ENCODE results near the gene SLCO2B1.

SLCO2B1 gene

GRCh38 chr11:75149766-75150465 is 991 bp upstream of the SLCO2B1 start:
- H3K36me3 ChIP-seq (ENCODE audit: insufficient read depth, low read length): no peaks in the 10 kb centered on the region
- no peaks in the 10 kb centered on the region for H3K4me1 ChIP-seq (ENCODE audit: insufficient read depth, low read length)
- no peaks in the 10 kb centered on the region for H3K9me3 ChIP-seq (ENCODE audit: control insufficient read depth, insufficient read depth, low read length)
- no peak overlapping the region for H3K9ac ChIP-seq (ENCODE audit: low read depth, low read length)

DNA sequence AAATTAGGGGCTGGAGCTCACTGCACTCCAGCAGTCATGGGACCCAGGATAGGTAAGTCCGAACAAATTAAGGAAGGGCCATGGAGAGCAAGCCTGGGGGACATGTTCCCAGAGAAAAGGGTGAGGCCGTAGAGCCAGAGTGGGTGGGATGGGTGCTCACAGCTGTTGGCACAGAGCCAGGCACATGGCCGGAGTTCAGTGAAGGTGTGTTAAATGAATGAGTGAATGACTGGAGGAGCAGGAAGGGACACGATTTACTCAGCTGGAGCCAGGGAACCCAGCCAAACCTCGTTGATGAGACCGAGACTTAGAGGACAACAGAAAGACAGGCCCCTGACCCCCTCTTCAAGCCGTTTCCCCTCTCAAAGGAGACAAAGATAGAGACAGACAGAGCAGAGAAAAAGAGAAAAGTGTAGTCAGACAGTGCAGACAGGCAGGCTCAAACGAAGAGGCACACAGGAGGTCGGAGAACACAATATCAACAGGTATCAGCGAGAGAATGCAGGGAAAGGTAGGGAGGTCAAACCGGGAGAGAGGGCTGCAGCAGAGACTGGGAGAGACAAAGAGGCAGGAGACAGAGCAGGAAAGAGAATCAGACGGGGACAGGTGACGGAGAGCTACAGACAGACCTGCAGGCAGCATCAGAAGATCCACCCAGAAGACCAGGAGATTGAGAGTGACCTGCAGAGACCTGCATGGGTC is 590 bp downstream of the SLCO2B1 start:
- H3K9ac ChIP-seq (ENCODE audit: low read depth, low read length): no peak overlapping the region
- no peaks in the 10 kb centered on the region for H3K36me3 ChIP-seq (ENCODE audit: insufficient read depth, low read length)
- no peaks in the 10 kb centered on the region for H3K9me3 ChIP-seq (ENCODE audit: control insufficient read depth, insufficient read depth, low read length)
- no peaks in the 10 kb centered on the region for H3K4me1 ChIP-seq (ENCODE audit: insufficient read depth, low read length)

- Histone ChIP-seq H3K9ac (ENCODE audit: low read depth, low read length) (no peak overlapping the region), H3K36me3 (ENCODE audit: insufficient read depth, low read length) (no peaks in the 10 kb centered on the region), H3K4me1 (ENCODE audit: insufficient read depth, low read length) (no peaks in the 10 kb centered on the region), H3K9me3 (ENCODE audit: control insufficient read depth, insufficient read depth, low read length) (no peaks in the 10 kb centered on the region)
Observed at GRCh38 chr11:75152090-75152489, 1.2 kb downstream of the SLCO2B1 start.

DNA sequence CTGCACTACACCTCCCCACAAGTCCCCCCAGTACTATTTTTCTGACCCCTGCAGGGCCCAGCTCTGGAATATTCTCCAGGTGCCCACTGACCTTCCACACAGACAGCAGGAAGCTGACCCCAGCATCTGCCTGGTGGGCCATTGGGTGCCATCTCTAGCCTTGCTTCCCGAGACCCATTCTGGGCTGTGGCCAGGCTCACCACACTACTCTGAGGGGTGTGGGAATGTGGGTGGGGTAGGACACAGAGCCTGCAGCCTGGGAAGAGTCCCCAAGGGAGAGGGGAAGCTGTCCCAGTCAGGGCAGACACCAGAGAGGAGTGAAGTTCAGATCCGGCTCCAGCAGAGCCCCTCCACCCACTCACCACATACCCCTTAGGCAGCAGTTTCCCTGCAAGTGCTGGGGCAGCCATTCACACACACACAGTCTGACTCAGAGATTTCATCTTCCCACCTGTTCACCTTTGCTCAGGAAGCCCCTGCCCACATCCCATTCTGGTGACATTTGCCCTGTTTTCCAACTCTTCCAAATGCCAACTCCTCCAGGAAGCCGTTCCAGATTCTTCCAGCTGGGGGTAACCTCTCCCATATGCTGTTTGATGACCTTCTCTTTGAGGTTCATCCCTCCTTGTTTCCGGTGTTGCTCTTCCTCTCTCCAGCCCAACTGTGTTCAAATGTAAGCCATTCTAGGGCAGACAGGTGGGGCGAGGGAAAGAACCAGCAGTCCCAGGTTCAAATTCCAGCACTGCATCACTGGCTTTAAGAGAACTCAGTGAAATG is 1.9 kb downstream of the SLCO2B1 start:
- H3K4me1 ChIP-seq (ENCODE audit: insufficient read depth, low read length): no peaks in the 10 kb centered on the region
- H3K9me3 ChIP-seq (ENCODE audit: control insufficient read depth, insufficient read depth, low read length): no peaks in the 10 kb centered on the region
- no peak overlapping the region for H3K9ac ChIP-seq (ENCODE audit: low read depth, low read length)
- H3K36me3 ChIP-seq (ENCODE audit: insufficient read depth, low read length): no peaks in the 10 kb centered on the region

DNA sequence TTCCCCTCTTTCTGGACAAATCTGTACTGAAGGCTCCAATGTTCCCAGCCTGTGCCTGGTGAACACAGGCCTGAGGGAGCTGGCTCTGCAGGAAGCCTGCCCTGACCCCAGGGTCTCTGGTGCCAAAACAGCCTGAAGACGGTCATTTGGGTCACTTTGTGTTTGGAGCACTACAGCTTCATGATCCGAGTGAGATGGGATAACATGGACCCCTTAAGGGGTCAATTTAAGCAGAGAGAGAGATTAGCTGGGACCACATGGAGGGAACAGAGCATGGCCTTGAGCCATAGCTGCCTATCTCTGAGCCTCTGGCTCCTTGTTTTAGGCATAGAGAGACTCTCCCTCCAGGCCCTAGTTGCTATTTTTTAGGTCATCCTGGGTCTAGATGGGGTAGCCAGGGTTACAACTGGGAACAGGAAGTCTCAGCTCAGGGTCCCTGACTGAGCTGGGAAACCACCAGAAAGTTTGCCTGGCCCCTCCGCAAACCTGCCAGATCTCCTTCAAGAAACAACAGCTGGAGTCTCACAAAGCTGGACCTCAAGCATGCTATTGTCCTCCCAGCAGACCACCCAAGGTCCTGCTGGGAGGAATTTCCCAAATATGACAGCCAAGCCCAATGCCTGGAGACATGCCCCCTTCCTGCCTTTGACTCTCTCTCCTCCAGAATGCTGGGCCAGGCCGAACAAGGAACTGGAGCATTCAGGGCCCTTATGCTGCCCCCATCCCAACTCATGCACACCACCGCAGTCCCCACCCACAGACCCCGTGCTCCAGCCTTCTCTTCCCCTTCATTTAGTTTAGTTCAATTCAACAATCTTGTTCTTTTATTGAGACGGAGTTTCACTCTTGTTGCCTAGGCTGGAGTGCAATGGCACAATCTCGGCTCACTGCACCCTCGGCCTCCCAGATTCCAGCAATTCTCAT is 4.0 kb downstream of the SLCO2B1 start:
- no peaks in the 10 kb centered on the region for H3K36me3 ChIP-seq (ENCODE audit: insufficient read depth, low read length)
- H3K4me1 ChIP-seq (ENCODE audit: insufficient read depth, low read length): no peaks in the 10 kb centered on the region
- no peak overlapping the region for H3K9ac ChIP-seq (ENCODE audit: low read depth, low read length)
- no peaks in the 10 kb centered on the region for H3K9me3 ChIP-seq (ENCODE audit: control insufficient read depth, insufficient read depth, low read length)

DNA sequence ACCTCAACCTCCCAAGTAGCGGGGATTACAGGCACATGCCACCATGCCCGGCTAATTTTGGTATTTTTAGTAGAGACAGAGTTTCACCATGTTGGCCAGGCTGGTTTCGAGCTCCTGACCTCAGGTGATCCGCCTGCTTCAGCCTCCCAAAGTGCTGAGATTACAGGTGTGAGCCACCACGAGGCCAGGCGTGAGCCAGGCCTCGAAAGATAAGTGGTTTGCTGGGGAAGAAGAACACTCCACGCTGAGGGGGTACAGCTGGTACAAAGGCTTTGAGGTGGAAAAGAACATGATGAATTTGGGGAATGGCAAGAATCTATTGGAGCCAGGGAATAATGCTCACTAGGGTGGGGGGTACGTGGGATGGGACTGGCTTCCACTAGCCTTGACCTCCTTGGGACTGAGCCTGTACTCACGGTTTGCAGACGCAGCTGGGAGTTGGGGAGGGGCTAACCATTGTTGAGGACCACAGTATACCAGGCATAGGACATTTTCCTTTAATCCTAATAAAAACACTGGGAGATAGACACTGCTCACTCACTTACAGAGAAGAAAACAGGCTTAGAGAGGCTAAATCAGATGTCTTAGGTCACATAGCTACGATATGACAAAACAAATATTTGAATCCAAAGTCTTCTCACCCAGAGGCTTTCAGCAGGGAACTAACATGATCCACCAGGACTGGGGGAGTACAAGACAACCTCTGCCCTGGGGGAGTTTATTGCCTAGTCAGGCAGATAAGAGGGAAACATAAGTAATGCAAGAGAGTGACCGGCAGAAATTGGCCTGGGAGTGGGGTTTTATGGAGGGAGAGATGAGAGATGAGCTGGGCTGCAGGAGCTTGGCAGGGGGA is 4.9 kb downstream of the SLCO2B1 start:
- Histone ChIP-seq H3K9me3 (ENCODE audit: control insufficient read depth, insufficient read depth, low read length) (no peaks in the 10 kb centered on the region), H3K36me3 (ENCODE audit: insufficient read depth, low read length) (no peaks in the 10 kb centered on the region), H3K9ac (ENCODE audit: low read depth, low read length) (no peak overlapping the region), H3K4me1 (ENCODE audit: insufficient read depth, low read length) (no peaks in the 10 kb centered on the region)

GRCh38 chr11:75158241-75158640 is 7.3 kb downstream of the SLCO2B1 start:
- H3K9ac ChIP-seq (ENCODE audit: low read depth, low read length): no peak overlapping the region
- no peaks in the 10 kb centered on the region for H3K9me3 ChIP-seq (ENCODE audit: control insufficient read depth, insufficient read depth, low read length)
- H3K36me3 ChIP-seq (ENCODE audit: insufficient read depth, low read length): no peaks in the 10 kb centered on the region
- no peaks in the 10 kb centered on the region for H3K4me1 ChIP-seq (ENCODE audit: insufficient read depth, low read length)

DNA sequence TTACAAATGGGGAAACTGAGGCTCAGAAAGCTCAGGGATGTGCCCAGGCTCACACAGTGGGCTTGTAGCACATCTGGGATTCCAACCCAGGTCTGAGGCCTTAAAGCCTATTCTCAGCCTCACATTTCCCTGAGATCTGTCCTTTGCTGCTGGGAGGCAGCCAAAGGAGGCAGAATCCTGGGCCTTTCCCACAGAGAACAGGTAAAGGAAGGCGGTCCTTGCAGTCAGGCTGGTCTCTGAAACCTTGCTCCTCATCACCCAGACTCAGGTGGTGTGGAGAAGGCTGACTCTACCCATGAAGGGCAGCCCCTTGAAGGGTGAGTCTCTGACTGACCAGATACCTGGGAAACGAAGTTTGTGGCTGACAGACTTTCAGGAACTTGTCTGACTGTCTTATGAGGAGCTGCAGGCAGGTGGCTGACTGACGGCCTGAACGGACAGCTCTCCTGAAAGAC is 7.8 kb downstream of the SLCO2B1 start:
- Histone ChIP-seq H3K9me3 (ENCODE audit: control insufficient read depth, insufficient read depth, low read length) (no peaks in the 10 kb centered on the region), H3K36me3 (ENCODE audit: insufficient read depth, low read length) (no peaks in the 10 kb centered on the region), H3K4me1 (ENCODE audit: insufficient read depth, low read length) (no peaks in the 10 kb centered on the region), H3K9ac (ENCODE audit: low read depth, low read length) (no peak overlapping the region)

DNA sequence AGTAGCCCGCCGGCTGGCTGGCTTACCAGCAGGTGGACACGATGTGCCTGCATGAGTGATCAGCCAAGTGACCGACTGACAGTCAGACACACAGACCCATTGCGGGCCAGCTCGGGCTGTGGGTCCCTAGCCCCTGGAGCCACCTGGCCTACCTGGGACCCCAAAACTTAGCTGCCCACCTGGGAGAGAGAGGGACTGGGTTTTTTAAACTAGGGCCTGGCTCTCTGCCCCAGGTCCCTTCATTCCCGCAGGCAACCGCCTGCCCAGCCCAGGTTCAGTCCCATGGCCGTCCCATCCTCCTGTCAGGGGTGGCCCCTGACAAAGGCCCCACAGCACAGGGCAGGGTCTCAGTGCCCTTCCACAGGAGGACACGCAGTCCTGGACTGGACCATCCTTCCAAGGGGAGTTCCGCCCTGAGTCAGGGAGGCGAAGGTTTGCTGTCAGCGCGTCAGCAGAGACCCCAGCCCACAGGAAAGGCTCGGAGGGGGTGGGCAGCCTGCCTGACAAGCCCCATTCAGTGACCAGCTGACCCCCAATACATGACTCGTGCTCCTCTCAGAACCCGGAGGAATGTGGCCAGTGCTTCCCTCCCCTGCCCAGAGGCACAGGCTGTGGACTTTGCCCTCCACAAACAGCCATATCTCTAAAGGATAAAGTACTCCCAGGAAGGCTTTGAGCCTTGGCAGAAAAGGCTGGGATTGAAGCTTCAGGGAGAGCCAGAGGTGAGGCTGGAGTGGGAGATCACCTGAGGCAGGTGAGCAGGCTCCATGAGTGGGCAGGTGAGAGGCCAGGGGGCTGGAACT is 8.4 kb downstream of the SLCO2B1 start:
- Histone ChIP-seq H3K36me3 (ENCODE audit: insufficient read depth, low read length) (no peaks in the 10 kb centered on the region), H3K4me1 (ENCODE audit: insufficient read depth, low read length) (peaks cover 5% of the 10 kb centered on the region), H3K9ac (ENCODE audit: low read depth, low read length) (no peak overlapping the region), H3K9me3 (ENCODE audit: control insufficient read depth, insufficient read depth, low read length) (no peaks in the 10 kb centered on the region)

DNA sequence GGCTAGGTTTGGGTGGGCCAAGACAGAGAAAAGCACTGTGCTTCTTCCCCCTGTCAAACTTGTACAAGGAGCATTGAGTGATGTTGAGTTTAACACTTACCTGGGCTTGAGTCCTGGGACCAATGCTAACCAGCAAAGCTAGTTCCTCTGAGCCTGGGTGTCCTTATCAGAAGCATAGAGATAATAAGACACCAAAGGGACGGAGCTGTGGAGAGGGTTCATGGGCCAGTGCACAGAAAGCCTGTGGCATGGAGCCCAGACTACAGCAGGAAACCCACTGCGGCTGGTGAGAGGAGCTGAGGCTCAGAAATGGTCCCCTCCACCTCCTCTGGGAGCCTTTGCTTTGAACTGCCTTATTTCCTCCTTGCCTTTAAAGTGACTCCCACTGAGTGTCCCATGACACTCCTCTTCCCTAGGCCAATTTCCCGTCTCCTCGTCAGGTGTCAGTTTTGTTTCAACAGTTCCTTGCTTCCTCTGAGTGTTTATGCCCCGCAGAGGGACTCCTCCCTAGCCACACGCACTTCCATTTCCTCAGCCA is 9.4 kb downstream of the SLCO2B1 start:
- Histone ChIP-seq H3K9ac (ENCODE audit: low read depth, low read length) (no peak overlapping the region), H3K4me1 (ENCODE audit: insufficient read depth, low read length) (peaks cover 7% of the 10 kb centered on the region), H3K9me3 (ENCODE audit: control insufficient read depth, insufficient read depth, low read length) (no peaks in the 10 kb centered on the region), H3K36me3 (ENCODE audit: insufficient read depth, low read length) (no peaks in the 10 kb centered on the region)

GRCh38 chr11:75160880-75161279 is 10.0 kb downstream of the SLCO2B1 start:
- Histone ChIP-seq H3K9me3 (ENCODE audit: control insufficient read depth, insufficient read depth, low read length) (no peaks in the 10 kb centered on the region), H3K4me1 (ENCODE audit: insufficient read depth, low read length) (peaks cover 7% of the 10 kb centered on the region), H3K36me3 (ENCODE audit: insufficient read depth, low read length) (no peaks in the 10 kb centered on the region), H3K9ac (ENCODE audit: low read depth, low read length) (no peak overlapping the region)

DNA sequence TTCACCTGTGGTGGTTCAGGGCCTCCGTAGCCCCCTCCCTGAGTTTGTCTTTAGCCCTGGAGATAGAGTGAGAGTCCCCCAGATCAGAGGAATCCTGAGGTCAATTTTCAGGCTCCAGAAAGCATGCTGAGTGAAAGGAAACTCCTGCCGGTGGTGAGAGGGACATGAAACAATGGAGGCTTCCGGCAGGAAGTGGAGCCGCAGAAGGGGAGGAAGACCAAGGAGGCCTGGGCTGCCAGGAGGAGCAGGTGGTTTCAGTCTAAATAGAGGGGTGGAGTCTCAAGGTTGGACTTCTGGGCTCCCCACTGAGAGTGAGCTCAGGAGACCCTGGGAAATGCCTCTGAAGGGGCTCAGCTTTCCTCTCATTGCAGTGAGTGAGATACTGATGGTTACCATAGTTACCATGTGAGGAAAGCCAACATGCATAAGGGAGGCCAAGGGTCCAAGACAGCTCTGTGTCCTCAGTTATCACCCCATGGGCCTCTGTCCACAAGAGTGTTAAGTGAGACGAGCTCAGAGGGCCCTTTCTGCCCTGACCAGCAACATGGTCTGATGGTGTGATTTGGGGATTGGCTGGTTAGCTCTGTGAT is 10.7 kb downstream of the SLCO2B1 start:
- no peaks in the 10 kb centered on the region for H3K36me3 ChIP-seq (ENCODE audit: insufficient read depth, low read length)
- H3K4me1 ChIP-seq (ENCODE audit: insufficient read depth, low read length): peaks cover 7% of the 10 kb centered on the region
- H3K9me3 ChIP-seq (ENCODE audit: control insufficient read depth, insufficient read depth, low read length): no peaks in the 10 kb centered on the region
- H3K9ac ChIP-seq (ENCODE audit: low read depth, low read length): no peak overlapping the region
